Osteocyte (in vitro differentiated cells): ENCODE measurements around the gene THAP9. TPM values are rescaled to one million over a fixed set of nuclear protein-coding genes. Genes with fewer than 3 reads are reported as not detected.

Source experiments
- DNase-seq: peaks from one replicate; pipeline ENCODE4 v3.0.0; 2021; ENCODE audit warnings: mixed read lengths; ENCODE audit not compliant: unreplicated experiment; ENCODE audit errors: extremely low spot score
- H3K27ac Mint-ChIP-seq: one replicate; pipeline ENCODE4 v1.8.0; 2021; ENCODE audit warnings: mild to moderate bottlenecking, mixed read lengths; ENCODE audit not compliant: unreplicated experiment
- H3K27me3 Mint-ChIP-seq: one replicate; pipeline ENCODE4 v1.8.0; 2021; ENCODE audit warnings: mixed read lengths; ENCODE audit not compliant: unreplicated experiment
- H3K36me3 Mint-ChIP-seq: one replicate; pipeline ENCODE4 v1.8.0; 2021; ENCODE audit warnings: mixed read lengths; ENCODE audit not compliant: unreplicated experiment
- H3K4me1 Mint-ChIP-seq: one replicate; pipeline ENCODE4 v1.8.0; 2021; ENCODE audit warnings: mixed read lengths; ENCODE audit not compliant: unreplicated experiment
- H3K4me3 Mint-ChIP-seq: one replicate; pipeline ENCODE4 v1.8.0; 2021; ENCODE audit warnings: mild to moderate bottlenecking, moderate library complexity, mixed read lengths; ENCODE audit not compliant: unreplicated experiment
- H3K9me3 Mint-ChIP-seq: one replicate; pipeline ENCODE4 v1.8.0; 2021; ENCODE audit warnings: mixed read lengths; ENCODE audit not compliant: unreplicated experiment
- CTCF ChIP-seq: fragments of 200-600 bp; sonication (generic); IDR thresholded peaks from 2 replicates; pipeline ENCODE4 v1.5.0; 2021; ENCODE audit warnings: antibody characterized with exemption, mild to moderate bottlenecking, moderate library complexity
- total RNA-seq: library from RNA; stranded (reverse); gene quantifications from 2 replicates; pipeline ENCODE4 v1.2.1, GENCODE V29; 2021

THAP9 gene
- total RNA-seq, 1 donor from 2014 or later = 4.9 TPM

DNA sequence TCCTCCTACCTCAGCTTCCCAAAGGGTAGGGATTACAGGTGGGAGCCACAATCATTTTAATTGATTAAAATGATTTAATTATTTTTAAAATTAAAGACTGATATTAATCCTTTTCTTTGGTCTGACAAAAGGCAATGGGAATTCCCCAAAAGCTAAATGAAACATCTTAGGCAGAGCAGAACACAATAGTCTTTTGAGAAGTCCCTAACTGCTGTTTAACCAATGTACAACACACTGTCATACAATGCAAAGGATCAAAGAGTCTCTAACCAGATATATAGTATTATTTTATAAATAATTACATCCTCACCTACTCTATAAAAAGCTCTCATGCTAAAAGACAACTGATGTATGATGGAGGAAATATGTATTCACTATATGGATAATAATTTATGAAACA is 47.0 kb downstream of the THAP9 start:
- Mint-ChIP-seq H3K27ac (no peak overlapping the region), H3K36me3 (peaks cover 6% of the 10 kb centered on the region), H3K27me3 (no peaks in the 10 kb centered on the region), H3K4me1 (peaks cover 5% of the 10 kb centered on the region), H3K9me3 (no peaks in the 10 kb centered on the region), H3K4me3 (no peak overlapping the region)
- no peak for DNase-seq
- TF ChIP-seq CTCF = no peak

GRCh38 chr4:82948647-82949204 is 48.2 kb downstream of the THAP9 start:
- no peak for DNase-seq
- Mint-ChIP-seq H3K4me3 (no peak overlapping the region), H3K4me1 (peaks cover 5% of the 10 kb centered on the region), H3K36me3 (peaks cover 7% of the 10 kb centered on the region), H3K27ac (no peak overlapping the region), H3K9me3 (no peaks in the 10 kb centered on the region), H3K27me3 (no peaks in the 10 kb centered on the region)
- TF ChIP-seq CTCF = no peak

GRCh38 chr4:82951196-82951595 is 50.7 kb downstream of the THAP9 start:
- Mint-ChIP-seq H3K9me3 (no peaks in the 10 kb centered on the region), H3K27me3 (no peaks in the 10 kb centered on the region), H3K27ac (no peak overlapping the region), H3K36me3 (peaks cover 7% of the 10 kb centered on the region), H3K4me3 (no peak overlapping the region), H3K4me1 (peaks cover 13% of the 10 kb centered on the region)
- TF ChIP-seq CTCF = no peak
- no peak for DNase-seq

DNA sequence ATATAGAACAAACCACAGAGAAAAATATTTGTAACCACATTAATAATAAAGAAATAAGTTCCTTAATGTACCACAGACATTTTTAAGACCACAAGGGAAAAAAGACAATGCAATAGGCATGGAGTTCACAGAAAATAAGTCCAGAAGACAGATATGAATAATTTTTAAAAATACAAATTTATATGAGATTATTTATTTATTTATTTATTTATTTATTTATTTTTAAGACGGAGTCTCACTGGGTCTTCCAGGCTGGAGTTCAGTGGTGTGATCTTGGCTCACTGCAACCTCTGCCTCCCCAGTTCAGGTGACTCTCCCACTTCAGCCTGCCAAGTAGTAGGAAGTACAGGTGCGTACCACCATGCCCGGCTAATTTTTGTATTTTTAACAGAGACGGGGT is 53.7 kb downstream of the THAP9 start:
- H3K27ac Mint-ChIP-seq = peak overlapping the region; percentile 0
- no peak for TF ChIP-seq CTCF
- no peak for DNase-seq

GRCh38 chr4:82957045-82957444 is 56.5 kb downstream of the THAP9 start:
- no peak for DNase-seq
- Mint-ChIP-seq H3K4me1 (peaks cover 8% of the 10 kb centered on the region), H3K27ac (no peak overlapping the region), H3K4me3 (no peak overlapping the region), H3K9me3 (no peaks in the 10 kb centered on the region), H3K36me3 (peaks cover 8% of the 10 kb centered on the region), H3K27me3 (no peaks in the 10 kb centered on the region)
- TF ChIP-seq CTCF = no peak

More for the DNA sequence above, 53.7 kb downstream of the THAP9 start:
- Mint-ChIP-seq H3K36me3 (peaks cover 9% of the 10 kb centered on the region), H3K9me3 (no peaks in the 10 kb centered on the region), H3K27me3 (no peaks in the 10 kb centered on the region), H3K4me1 (peaks cover 8% of the 10 kb centered on the region), H3K4me3 (no peak overlapping the region)
